GM23338 (cell line): ENCODE data around the gene AKAP13. TPM values are rescaled to one million over a fixed set of nuclear protein-coding genes. Genes with fewer than 3 reads are reported as not detected.

ENCODE experiments used
- ATAC-seq: fragments of 200-7000 bp; cut with Tn5 transposase; 3 replicates; pipeline ENCODE4 v1.9.1; 2020
- DNase-seq: peaks from one replicate; pipeline ENCODE4 v3.0.0-alpha.2; 2015; ENCODE audit warnings: low spot score
- H2AFZ ChIP-seq: fragments of 200-600 bp; sonication (generic); 2 replicates; pipeline ENCODE4 v1.8.0; 2016; ENCODE audit warnings: antibody characterized with exemption, mild to moderate bottlenecking, moderate library complexity
- H3F3A ChIP-seq: fragments of 200-600 bp; sonication (generic); replicated peaks from 2 replicates; pipeline ENCODE4 v1.8.0; 2017; ENCODE audit warnings: antibody characterized with exemption, mixed run types, low read depth
- H3K27ac ChIP-seq: fragments of 200-600 bp; sonication (generic); 2 replicates; pipeline ENCODE4 v1.6.1; 2016; ENCODE audit warnings: low read depth
- H3K27me3 ChIP-seq: fragments of 200-600 bp; sonication (generic); 2 replicates; pipeline ENCODE4 v1.8.0; 2016; ENCODE audit warnings: mild to moderate bottlenecking, mixed run types, moderate library complexity; ENCODE audit not compliant: insufficient read depth
- H3K36me3 ChIP-seq: fragments of 200-600 bp; sonication (generic); 2 replicates; pipeline ENCODE4 v1.8.0; 2016; ENCODE audit warnings: mild to moderate bottlenecking; ENCODE audit not compliant: insufficient read depth
- H3K4me1 ChIP-seq: fragments of 200-600 bp; sonication (generic); 2 replicates; pipeline ENCODE4 v1.8.0; 2016; ENCODE audit warnings: mild to moderate bottlenecking, moderate library complexity; ENCODE audit not compliant: insufficient read depth
- H3K4me2 ChIP-seq: fragments of 200-600 bp; sonication (generic); 2 replicates; pipeline ENCODE4 v1.7.1; 2017; ENCODE audit warnings: mixed run types
- H3K4me3 ChIP-seq: fragments of 200-600 bp; sonication (generic); 2 replicates; pipeline ENCODE4 v1.6.1; 2016; ENCODE audit warnings: mixed run types
- H3K79me2 ChIP-seq: fragments of 200-600 bp; sonication (generic); replicated peaks from 2 replicates; pipeline ENCODE4 v1.8.0; 2017; ENCODE audit warnings: mild to moderate bottlenecking; ENCODE audit not compliant: insufficient read depth
- H3K9me2 ChIP-seq: fragments of 200-600 bp; sonication (generic); 2 replicates; pipeline ENCODE4 v1.8.0; 2017; ENCODE audit not compliant: insufficient read depth
- H4K20me1 ChIP-seq: fragments of 200-600 bp; sonication (generic); replicated peaks from 2 replicates; pipeline ENCODE4 v1.8.0; 2017; ENCODE audit warnings: mild to moderate bottlenecking; ENCODE audit not compliant: insufficient read depth
- H3K27ac Mint-ChIP-seq: 2 replicates; pipeline ENCODE4 v1.8.0; 2020; ENCODE audit warnings: inconsistent platforms, mild to moderate bottlenecking, moderate library complexity, mixed read lengths
- H3K27me3 Mint-ChIP-seq: 3 replicates; pipeline ENCODE4 v1.8.0; 2022; ENCODE audit warnings: low read depth, mild to moderate bottlenecking, moderate library complexity, mixed read lengths, inconsistent platforms; ENCODE audit not compliant: insufficient read depth, poor library complexity
- H3K36me3 Mint-ChIP-seq: 3 replicates; pipeline ENCODE4 v1.8.0; 2021; ENCODE audit warnings: low read depth, mild to moderate bottlenecking, inconsistent platforms, moderate library complexity, mixed read lengths
- H3K4me1 Mint-ChIP-seq: 3 replicates; pipeline ENCODE4 v1.8.0; 2020; ENCODE audit warnings: mild to moderate bottlenecking, inconsistent platforms, mixed read lengths
- H3K4me3 Mint-ChIP-seq: 3 replicates; pipeline ENCODE4 v1.8.0; 2021; ENCODE audit warnings: moderate library complexity, mild to moderate bottlenecking, inconsistent platforms, mixed read lengths
- H3K9me3 Mint-ChIP-seq: 3 replicates; pipeline ENCODE4 v1.8.0; 2020; ENCODE audit warnings: moderate library complexity, mild to moderate bottlenecking, inconsistent platforms, mixed read lengths
- CREB1 ChIP-seq: fragments of 250-450 bp; sonication (Bioruptor Pico); IDR thresholded peaks from 2 replicates; pipeline ENCODE4 v1.5.0; 2020; ENCODE audit warnings: low read depth, mild to moderate bottlenecking, moderate library complexity
- CTCF ChIP-seq, 2 experiments: fragments of 200-600 bp in 1 of 2; sonication (generic) in 1 of 2; conservative IDR thresholded peaks; 2 replicates each; pipeline versions ENCODE4 v1.5.1 to v1.6.1; 2016 to 2017; ENCODE audit warnings: antibody characterized with exemption in 2 of 2, low read depth in 2 of 2, mild to moderate bottlenecking in 2 of 2, moderate library complexity in 1 of 2
- ETS1 ChIP-seq: IDR thresholded peaks from 2 replicates; pipeline ENCODE4 v1.6.1; 2016; ENCODE audit warnings: antibody characterized with exemption
- EZH2 ChIP-seq: fragments of 200-600 bp; sonication (generic); IDR thresholded peaks from one replicate; pipeline ENCODE4 v1.8.0; 2017; ENCODE audit warnings: antibody characterized with exemption, mild to moderate bottlenecking, low read depth; ENCODE audit not compliant: unreplicated experiment
- EZH2phosphoT487 ChIP-seq: fragments of 200-600 bp; sonication (generic); IDR thresholded peaks from one replicate; pipeline ENCODE4 v1.8.1; 2018; ENCODE audit warnings: antibody characterized with exemption; ENCODE audit not compliant: unreplicated experiment
- JUNB ChIP-seq: IDR thresholded peaks from one replicate; pipeline ENCODE4 v1.6.1; 2016; ENCODE audit warnings: antibody characterized with exemption; ENCODE audit not compliant: unreplicated experiment
- ZNF462 ChIP-seq: fragments of 250-450 bp; sonication (Bioruptor Pico); IDR thresholded peaks from 2 replicates; pipeline ENCODE4 v1.5.0; 2020; ENCODE audit warnings: mild to moderate bottlenecking, moderate library complexity
- polyA plus RNA-seq: library from polyadenylated mRNA; unstranded; fragments of >200 nt; fragmentation: Nextera tagmentation; extraction: Ambion mirVana; gene quantifications from 2 replicates; pipeline ENCODE4 v1.2.1, GENCODE V29; 2016
- total RNA-seq: library from RNA; depleted of rRNA; stranded (reverse); fragments of >200 nt; shearing (Covaris generic); gene quantifications from 2 replicates; pipeline ENCODE4 v1.2.3, GENCODE V29; 2014

Gene AKAP13
- total and polyA plus RNA-seq, 2 experiments from 2014 or later: 46.2 to 60.7 TPM

GRCh38 chr15:85496551-85497171 is 116.3 kb downstream of the AKAP13 start:
- no peak overlapping the region for H3K27ac Mint-ChIP-seq
- H3K27ac ChIP-seq: no peak overlapping the region

GRCh38 chr15:85497172-85497569 is 116.8 kb downstream of the AKAP13 start:
- Histone ChIP-seq H3F3A (no peaks in the 10 kb centered on the region), H3K9me2 (no peaks in the 10 kb centered on the region), H3K79me2 (peaks cover 72% of the 10 kb centered on the region), H3K27ac (no peak overlapping the region), H3K4me1 (peaks cover 36% of the 10 kb centered on the region), H3K4me2 (no peak overlapping the region), H3K27me3 (no peaks in the 10 kb centered on the region), H2AFZ (no peak overlapping the region), H3K4me3 (no peak overlapping the region), H4K20me1 (peaks cover 13% of the 10 kb centered on the region), H3K36me3 (no peaks in the 10 kb centered on the region)
- Mint-ChIP-seq H3K4me1 (peaks cover 64% of the 10 kb centered on the region), H3K27me3 (peaks cover 2% of the 10 kb centered on the region), H3K27ac (no peak overlapping the region), H3K4me3 (no peak overlapping the region), H3K9me3 (no peaks in the 10 kb centered on the region), H3K36me3 (no peaks in the 10 kb centered on the region)
- DNase-seq: no peak
- no peak for ATAC-seq
- TF ChIP-seq CREB1 (CRISPR knock-in tag) (no peak), ZNF462 (CRISPR knock-in tag) (no peak), EZH2phosphoT487 (no peak)

More at GRCh38 chr15:85496551-85497171, 116.3 kb downstream of the AKAP13 start:
- no peak overlapping the region for H3K4me3 Mint-ChIP-seq
- H3K9me3 Mint-ChIP-seq: no peaks in the 10 kb centered on the region
- H3K4me2 ChIP-seq: no peak overlapping the region
- H3K9me2 ChIP-seq: no peaks in the 10 kb centered on the region
- no peaks in the 10 kb centered on the region for H3F3A ChIP-seq
- H3K36me3 Mint-ChIP-seq: no peaks in the 10 kb centered on the region
- peaks cover 72% of the 10 kb centered on the region for H3K79me2 ChIP-seq
- no peaks in the 10 kb centered on the region for H3K36me3 ChIP-seq
- peaks cover 36% of the 10 kb centered on the region for H3K4me1 ChIP-seq
- peaks cover 13% of the 10 kb centered on the region for H4K20me1 ChIP-seq
- no peak for ATAC-seq
- TF ChIP-seq CTCF (conservative IDR thresholded peaks at IDR 0.05; ENCODE audit: low read depth in 2 of 2): no peak
- TF ChIP-seq EZH2: no peak
- TF ChIP-seq JUNB: no peak
- no peak for TF ChIP-seq ETS1
- DNase-seq: no peak
- no peak overlapping the region for H2AFZ ChIP-seq
- peaks cover 66% of the 10 kb centered on the region for H3K4me1 Mint-ChIP-seq
- peaks cover 2% of the 10 kb centered on the region for H3K27me3 Mint-ChIP-seq
- H3K4me3 ChIP-seq: no peak overlapping the region
- H3K27me3 ChIP-seq: no peaks in the 10 kb centered on the region
